Omental fat pad (tissue), 4 donors: Measurements from ENCODE around the gene CIZ1. TPM values are rescaled to one million over a fixed set of nuclear protein-coding genes. Genes with fewer than 3 reads are reported as not detected.

ENCODE experiments used
- ATAC-seq: fragments of 150-250 bp; one replicate; pipeline ENCODE4 v1.9.1; 2016; ENCODE audit warnings: mild to moderate bottlenecking, moderate library complexity; ENCODE audit not compliant: low FRiP score
- DNase-seq: peaks from one replicate; pipeline ENCODE4 v3.0.0-alpha.2; 2019; ENCODE audit warnings: low spot score
- total RNA-seq, 4 donors: library from RNA; depleted of rRNA; stranded (reverse); fragments of >200 nt; gene quantifications; one replicate each; pipeline ENCODE4 v1.1.0, GENCODE V29; 2016
- TF ChIP-seq, protein P1 (sequence below), 3 donors: fragments of 450-650 bp; IDR thresholded peaks; one replicate each; pipeline ENCODE4 v1.5.1; 2016 to 2017; ENCODE audit warnings: antibody characterized with exemption in 3 of 3, mild to moderate bottlenecking in 3 of 3, moderate library complexity in 2 of 3

CIZ1 gene
- total RNA-seq, 4 donors from 2014 or later, result 40.1 to 70.1 (median 52.5) TPM

GRCh38 chr9:128123451-128124080, 67.8 kb downstream of the CIZ1 start:
- TF ChIP-seq, protein P1, sequence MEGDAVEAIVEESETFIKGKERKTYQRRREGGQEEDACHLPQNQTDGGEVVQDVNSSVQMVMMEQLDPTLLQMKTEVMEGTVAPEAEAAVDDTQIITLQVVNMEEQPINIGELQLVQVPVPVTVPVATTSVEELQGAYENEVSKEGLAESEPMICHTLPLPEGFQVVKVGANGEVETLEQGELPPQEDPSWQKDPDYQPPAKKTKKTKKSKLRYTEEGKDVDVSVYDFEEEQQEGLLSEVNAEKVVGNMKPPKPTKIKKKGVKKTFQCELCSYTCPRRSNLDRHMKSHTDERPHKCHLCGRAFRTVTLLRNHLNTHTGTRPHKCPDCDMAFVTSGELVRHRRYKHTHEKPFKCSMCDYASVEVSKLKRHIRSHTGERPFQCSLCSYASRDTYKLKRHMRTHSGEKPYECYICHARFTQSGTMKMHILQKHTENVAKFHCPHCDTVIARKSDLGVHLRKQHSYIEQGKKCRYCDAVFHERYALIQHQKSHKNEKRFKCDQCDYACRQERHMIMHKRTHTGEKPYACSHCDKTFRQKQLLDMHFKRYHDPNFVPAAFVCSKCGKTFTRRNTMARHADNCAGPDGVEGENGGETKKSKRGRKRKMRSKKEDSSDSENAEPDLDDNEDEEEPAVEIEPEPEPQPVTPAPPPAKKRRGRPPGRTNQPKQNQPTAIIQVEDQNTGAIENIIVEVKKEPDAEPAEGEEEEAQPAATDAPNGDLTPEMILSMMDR (IDR thresholded peaks at IDR 0.05), result no peak
- DNase-seq (no peak), ATAC-seq (no peak)

- DNase-seq (no peak), ATAC-seq (no peak)
- TF ChIP-seq, protein P1 (IDR thresholded peaks at IDR 0.05), result no peak
Observed at GRCh38 chr9:128122809-128123175, 68.6 kb downstream of the CIZ1 start.

DNA sequence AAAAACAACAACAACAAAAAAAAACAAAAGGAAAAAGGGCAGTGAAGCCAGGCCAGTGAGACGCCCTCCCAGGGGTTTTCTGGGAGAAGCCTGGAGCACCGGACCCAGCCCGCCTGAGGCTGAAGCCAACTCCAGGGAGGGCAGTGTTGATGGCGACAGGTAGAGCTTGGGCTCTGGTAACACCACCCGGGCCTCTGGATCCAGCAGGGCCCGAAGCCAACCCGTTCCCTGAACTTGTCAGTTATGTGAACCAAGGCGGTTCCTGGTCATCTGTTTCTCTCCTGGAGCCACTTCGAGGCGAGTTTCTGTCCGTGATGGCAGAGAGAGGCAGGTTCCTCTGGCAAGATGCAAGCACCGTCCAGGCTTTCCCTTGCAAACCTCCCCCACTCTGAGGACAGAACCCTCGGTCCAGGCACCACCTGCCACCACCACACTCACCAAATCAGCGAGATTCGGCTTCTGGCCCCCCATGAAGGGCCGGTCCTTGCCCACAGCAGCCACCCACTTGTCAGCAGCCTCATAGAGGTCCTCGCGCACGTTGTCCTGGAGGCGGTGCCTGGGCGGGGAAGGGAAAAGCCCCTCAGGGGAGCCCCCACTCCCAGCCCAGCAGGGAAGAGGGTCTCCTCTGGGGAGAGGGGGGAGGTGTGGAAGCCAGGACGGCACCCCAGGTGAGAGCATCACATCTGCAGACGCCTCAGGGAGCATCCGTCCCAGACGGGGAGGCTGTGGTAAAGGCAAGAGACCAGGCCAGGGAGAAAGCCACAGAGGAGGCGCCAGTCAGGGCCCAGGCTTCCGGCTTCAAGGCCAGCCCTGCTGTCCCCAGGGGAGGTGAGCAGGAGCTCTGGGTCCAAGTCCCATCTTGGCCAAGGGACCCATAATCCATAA, 69.2 kb downstream of the CIZ1 start:
- TF ChIP-seq, protein P1 (IDR thresholded peaks at IDR 0.05), result no peak
- no peak for ATAC-seq
- no peak for DNase-seq

DNA sequence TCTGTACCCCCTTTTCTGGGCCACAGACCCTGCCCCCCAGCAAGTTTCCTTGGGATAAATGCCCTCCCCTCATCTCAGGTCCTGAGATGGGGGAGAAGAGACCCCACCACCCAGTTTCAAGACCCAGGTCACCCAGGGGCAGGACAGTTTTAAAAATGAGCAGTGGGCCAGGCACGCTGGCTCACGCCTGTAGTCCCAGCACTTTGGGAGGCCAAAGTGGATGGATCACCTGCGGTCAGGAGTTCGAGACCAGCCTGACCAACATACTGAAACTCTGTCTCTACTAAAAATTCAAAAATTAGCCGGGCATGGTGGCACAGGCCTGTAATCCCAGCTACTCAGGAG, 69.9 kb downstream of the CIZ1 start:
- no peak for ATAC-seq
- TF ChIP-seq, protein P1 (IDR thresholded peaks at IDR 0.05), result no peak
- no peak for DNase-seq

GRCh38 chr9:128120741-128121465, 70.5 kb downstream of the CIZ1 start:
- TF ChIP-seq, protein P1 (IDR thresholded peaks at IDR 0.05), result no peak
- no peak for DNase-seq
- no peak for ATAC-seq

DNA sequence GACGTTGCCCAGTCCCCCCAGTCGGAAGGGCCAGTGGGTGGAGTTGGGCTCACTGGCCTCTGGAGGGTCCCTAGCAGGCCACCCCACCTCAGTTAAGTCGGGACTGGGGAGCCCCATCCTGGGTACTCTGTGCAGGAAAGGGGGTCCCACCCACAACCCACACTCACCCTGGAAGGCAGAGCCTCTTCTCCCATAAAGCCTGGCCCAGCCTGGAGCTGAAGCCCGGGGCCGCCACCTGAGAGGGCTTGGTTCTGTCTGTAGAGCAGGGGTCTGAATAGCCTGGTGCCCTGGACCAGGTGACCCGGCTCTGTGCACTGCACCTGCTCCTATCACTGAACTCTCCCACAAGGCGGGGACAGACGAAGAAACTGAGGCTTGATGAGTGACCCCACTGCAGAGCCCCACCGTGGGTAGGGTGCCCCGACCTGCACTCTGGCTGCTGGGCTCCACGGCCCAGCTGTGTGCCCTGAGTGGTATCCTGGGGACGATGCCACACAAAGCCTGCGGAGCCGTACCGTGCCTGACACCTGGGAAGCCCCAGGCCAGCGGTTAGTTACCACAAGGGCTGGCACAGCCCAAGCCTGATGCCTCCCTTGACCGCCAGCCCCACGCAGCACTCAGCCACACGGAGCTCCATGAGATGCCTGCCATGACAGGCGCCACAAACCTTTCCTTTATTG, 71.2 kb downstream of the CIZ1 start:
- no peak for ATAC-seq
- TF ChIP-seq, protein P1 (IDR thresholded peaks at IDR 0.05), result no peak
- no peak for DNase-seq
